Measurements from ENCODE around the gene DDIT4.

Gene DDIT4

DNA sequence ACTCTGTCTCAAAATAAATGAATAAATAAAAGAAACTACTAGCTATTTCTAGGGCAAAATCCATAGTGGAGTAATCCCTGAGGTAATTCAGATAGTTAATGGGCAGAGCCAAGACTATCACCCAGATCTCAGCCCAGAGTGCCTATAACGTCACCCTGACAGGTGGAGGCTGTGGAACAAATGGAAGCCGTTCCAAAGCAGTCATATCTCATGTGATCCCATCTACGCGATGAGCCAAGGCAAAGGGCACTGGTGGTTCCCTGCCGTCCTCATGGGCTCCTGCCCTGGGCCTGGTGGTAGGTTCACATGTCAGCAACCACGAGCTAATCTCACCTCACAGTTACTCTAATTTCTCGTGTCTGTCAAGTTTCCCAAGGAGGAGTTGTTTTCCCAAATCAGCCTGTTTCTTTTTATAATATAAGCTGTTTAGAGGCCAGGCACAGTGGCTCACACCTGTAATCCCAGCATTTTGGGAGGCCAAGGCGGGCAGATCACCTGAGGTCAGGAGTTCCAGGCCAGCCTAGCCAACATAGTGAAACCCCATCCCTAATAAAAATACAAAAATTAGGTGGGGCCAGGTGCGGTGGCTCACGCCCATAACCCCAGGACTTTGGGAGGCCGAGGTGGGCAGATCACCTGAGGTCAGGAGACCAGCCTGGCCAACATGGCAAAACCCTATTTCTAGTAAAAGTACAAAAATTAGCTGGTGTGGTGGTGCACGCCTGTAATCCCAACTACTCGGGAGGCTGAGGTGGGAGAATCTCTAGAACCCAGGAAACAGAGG is 35.1 kb upstream of the DDIT4 start (continued):
- TF ChIP-seq, protein P1, sequence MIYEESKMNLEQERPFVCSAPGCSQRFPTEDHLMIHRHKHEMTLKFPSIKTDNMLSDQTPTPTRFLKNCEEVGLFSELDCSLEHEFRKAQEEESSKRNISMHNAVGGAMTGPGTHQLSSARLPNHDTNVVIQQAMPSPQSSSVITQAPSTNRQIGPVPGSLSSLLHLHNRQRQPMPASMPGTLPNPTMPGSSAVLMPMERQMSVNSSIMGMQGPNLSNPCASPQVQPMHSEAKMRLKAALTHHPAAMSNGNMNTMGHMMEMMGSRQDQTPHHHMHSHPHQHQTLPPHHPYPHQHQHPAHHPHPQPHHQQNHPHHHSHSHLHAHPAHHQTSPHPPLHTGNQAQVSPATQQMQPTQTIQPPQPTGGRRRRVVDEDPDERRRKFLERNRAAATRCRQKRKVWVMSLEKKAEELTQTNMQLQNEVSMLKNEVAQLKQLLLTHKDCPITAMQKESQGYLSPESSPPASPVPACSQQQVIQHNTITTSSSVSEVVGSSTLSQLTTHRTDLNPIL (CRISPR knock-in tag; IDR thresholded peaks at IDR 0.05; ENCODE audit: low read depth): no peak

DNA sequence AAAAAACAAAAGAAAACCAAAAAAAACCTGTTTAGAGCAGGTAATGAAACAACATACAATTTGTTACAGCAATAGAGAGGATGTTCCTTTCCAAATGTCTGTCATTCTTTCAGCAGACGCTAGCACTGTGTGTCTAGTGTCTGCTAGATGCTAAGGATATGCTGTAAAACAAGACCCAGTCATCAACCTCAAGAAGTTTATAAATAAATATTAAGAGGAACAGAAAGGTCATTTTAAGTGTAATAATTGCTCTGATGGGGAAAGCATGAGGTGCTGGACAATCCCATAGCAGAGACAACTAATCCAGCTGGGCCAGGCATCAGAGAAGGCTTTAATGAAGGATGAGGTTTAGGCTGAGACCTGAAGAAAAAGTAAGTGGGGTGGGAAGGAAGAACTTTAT is 34.3 kb upstream of the DDIT4 start:
- ATAC-seq: no peak
- TF ChIP-seq ARNTL (CRISPR knock-in tag; IDR thresholded peaks at IDR 0.05; ENCODE audit: borderline replicate concordance, low read depth) (no peak), ZC3H10 (CRISPR knock-in tag; IDR thresholded peaks at IDR 0.05) (no peak), RARB (CRISPR knock-in tag; IDR thresholded peaks at IDR 0.05) (no peak), TCF4 (CRISPR knock-in tag; IDR thresholded peaks at IDR 0.05; ENCODE audit: borderline replicate concordance) (no peak), ZFP3 (CRISPR knock-in tag; IDR thresholded peaks at IDR 0.05) (no peak), CSDC2 (CRISPR knock-in tag; IDR thresholded peaks at IDR 0.05) (no peak), ESRRG (CRISPR knock-in tag; IDR thresholded peaks at IDR 0.05) (no peak), BACH2 (CRISPR knock-in tag; IDR thresholded peaks at IDR 0.05; ENCODE audit: borderline replicate concordance) (no peak), PPARA (CRISPR knock-in tag; IDR thresholded peaks at IDR 0.05; ENCODE audit: borderline replicate concordance) (no peak), TOX (CRISPR knock-in tag; IDR thresholded peaks at IDR 0.05; ENCODE audit: borderline replicate concordance) (no peak), OSR1 (CRISPR knock-in tag; IDR thresholded peaks at IDR 0.05) (no peak), ZNF70 (CRISPR knock-in tag; IDR thresholded peaks at IDR 0.05) (no peak), GLIS3 (CRISPR knock-in tag; IDR thresholded peaks at IDR 0.05) (no peak)
- TF ChIP-seq, protein P2, sequence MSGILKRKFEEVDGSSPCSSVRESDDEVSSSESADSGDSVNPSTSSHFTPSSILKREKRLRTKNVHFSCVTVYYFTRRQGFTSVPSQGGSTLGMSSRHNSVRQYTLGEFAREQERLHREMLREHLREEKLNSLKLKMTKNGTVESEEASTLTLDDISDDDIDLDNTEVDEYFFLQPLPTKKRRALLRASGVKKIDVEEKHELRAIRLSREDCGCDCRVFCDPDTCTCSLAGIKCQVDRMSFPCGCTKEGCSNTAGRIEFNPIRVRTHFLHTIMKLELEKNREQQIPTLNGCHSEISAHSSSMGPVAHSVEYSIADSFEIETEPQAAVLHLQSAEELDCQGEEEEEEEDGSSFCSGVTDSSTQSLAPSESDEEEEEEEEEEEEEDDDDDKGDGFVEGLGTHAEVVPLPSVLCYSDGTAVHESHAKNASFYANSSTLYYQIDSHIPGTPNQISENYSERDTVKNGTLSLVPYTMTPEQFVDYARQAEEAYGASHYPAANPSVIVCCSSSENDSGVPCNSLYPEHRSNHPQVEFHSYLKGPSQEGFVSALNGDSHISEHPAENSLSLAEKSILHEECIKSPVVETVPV (CRISPR knock-in tag; IDR thresholded peaks at IDR 0.05): no peak
- TF ChIP-seq, protein P3, sequence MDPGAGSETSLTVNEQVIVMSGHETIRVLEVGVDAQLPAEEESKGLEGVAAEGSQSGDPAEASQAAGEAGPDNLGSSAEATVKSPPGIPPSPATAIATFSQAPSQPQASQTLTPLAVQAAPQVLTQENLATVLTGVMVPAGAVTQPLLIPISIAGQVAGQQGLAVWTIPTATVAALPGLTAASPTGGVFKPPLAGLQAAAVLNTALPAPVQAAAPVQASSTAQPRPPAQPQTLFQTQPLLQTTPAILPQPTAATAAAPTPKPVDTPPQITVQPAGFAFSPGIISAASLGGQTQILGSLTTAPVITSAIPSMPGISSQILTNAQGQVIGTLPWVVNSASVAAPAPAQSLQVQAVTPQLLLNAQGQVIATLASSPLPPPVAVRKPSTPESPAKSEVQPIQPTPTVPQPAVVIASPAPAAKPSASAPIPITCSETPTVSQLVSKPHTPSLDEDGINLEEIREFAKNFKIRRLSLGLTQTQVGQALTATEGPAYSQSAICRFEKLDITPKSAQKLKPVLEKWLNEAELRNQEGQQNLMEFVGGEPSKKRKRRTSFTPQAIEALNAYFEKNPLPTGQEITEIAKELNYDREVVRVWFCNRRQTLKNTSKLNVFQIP (CRISPR knock-in tag; IDR thresholded peaks at IDR 0.05; ENCODE audit: borderline replicate concordance, low read depth): no peak
- TF ChIP-seq, protein P4, sequence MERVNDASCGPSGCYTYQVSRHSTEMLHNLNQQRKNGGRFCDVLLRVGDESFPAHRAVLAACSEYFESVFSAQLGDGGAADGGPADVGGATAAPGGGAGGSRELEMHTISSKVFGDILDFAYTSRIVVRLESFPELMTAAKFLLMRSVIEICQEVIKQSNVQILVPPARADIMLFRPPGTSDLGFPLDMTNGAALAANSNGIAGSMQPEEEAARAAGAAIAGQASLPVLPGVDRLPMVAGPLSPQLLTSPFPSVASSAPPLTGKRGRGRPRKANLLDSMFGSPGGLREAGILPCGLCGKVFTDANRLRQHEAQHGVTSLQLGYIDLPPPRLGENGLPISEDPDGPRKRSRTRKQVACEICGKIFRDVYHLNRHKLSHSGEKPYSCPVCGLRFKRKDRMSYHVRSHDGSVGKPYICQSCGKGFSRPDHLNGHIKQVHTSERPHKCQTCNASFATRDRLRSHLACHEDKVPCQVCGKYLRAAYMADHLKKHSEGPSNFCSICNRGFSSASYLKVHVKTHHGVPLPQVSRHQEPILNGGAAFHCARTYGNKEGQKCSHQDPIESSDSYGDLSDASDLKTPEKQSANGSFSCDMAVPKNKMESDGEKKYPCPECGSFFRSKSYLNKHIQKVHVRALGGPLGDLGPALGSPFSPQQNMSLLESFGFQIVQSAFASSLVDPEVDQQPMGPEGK (CRISPR knock-in tag; IDR thresholded peaks at IDR 0.05; ENCODE audit: borderline replicate concordance): no peak
- TF ChIP-seq, protein P5, sequence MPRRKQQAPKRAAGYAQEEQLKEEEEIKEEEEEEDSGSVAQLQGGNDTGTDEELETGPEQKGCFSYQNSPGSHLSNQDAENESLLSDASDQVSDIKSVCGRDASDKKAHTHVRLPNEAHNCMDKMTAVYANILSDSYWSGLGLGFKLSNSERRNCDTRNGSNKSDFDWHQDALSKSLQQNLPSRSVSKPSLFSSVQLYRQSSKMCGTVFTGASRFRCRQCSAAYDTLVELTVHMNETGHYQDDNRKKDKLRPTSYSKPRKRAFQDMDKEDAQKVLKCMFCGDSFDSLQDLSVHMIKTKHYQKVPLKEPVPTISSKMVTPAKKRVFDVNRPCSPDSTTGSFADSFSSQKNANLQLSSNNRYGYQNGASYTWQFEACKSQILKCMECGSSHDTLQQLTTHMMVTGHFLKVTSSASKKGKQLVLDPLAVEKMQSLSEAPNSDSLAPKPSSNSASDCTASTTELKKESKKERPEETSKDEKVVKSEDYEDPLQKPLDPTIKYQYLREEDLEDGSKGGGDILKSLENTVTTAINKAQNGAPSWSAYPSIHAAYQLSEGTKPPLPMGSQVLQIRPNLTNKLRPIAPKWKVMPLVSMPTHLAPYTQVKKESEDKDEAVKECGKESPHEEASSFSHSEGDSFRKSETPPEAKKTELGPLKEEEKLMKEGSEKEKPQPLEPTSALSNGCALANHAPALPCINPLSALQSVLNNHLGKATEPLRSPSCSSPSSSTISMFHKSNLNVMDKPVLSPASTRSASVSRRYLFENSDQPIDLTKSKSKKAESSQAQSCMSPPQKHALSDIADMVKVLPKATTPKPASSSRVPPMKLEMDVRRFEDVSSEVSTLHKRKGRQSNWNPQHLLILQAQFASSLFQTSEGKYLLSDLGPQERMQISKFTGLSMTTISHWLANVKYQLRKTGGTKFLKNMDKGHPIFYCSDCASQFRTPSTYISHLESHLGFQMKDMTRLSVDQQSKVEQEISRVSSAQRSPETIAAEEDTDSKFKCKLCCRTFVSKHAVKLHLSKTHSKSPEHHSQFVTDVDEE (CRISPR knock-in tag; IDR thresholded peaks at IDR 0.05): no peak

DNA sequence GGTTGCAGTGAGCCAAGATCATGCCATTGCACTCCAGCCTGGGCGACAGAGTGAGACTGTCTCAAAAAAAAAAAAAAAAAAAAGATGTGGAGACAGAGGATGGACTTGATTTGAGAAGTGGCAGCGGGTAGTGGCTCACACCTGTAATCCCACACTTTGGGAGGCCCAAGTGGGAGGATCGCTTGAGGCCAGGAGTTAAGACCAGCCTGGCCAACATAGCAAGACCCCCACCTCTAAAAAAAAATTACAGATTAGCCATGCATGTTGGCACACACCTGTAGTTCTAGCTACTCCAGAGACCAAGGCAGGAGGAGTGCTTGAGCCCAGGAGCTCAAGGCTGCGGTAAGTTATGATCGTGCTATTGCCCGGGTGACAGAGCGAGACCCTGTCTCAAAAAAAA is 33.4 kb upstream of the DDIT4 start:
- no peak for ATAC-seq
- TF ChIP-seq ZNF565 (CRISPR knock-in tag; conservative IDR thresholded peaks at IDR 0.05; ENCODE audit: low read depth) (no peak), ARNTL (CRISPR knock-in tag; IDR thresholded peaks at IDR 0.05; ENCODE audit: borderline replicate concordance, low read depth) (no peak), ZNF70 (CRISPR knock-in tag; IDR thresholded peaks at IDR 0.05) (no peak), TOX (CRISPR knock-in tag; IDR thresholded peaks at IDR 0.05; ENCODE audit: borderline replicate concordance) (no peak), OSR1 (CRISPR knock-in tag; IDR thresholded peaks at IDR 0.05) (no peak)
- TF ChIP-seq, protein P1 (CRISPR knock-in tag; IDR thresholded peaks at IDR 0.05; ENCODE audit: low read depth): no peak
- TF ChIP-seq, protein P2 (CRISPR knock-in tag; IDR thresholded peaks at IDR 0.05): no peak
- TF ChIP-seq, protein P5 (CRISPR knock-in tag; IDR thresholded peaks at IDR 0.05): no peak

Measured in SK-N-SH treated with all-trans-retinoic acid at 6 μM for 48 hours (cell line).